SK-N-SH (cell line): ENCODE results near the gene PIP5K1C. TPM values are rescaled to one million over a fixed set of nuclear protein-coding genes. Genes with fewer than 3 reads are reported as not detected.

Experiments
- CTCF ChIA-PET: fragments of 300-600, 350-600 bp; formaldehyde crosslinking; extraction: SDS; loops from one replicate; lab custom pipeline; 2021; lab: Yijun Ruan, JAX
- POLR2A ChIA-PET: fragments of 350-600 bp; sonication (Branson Sonifier 250); formaldehyde crosslinking; extraction: SDS; loops from one replicate; lab custom pipeline; 2020; ENCODE audit warnings: antibody characterized with exemption, inconsistent platforms; lab: Yijun Ruan, JAX
- DNase-seq: peaks from one replicate; pipeline ENCODE4 v3.0.0; 2012
- H2AFZ ChIP-seq: fragments of 200-600 bp; sonication (generic); 2 replicates; pipeline ENCODE4 v1.8.1; 2016; ENCODE audit warnings: antibody characterized with exemption, mild to moderate bottlenecking, low read depth
- H3F3A ChIP-seq: fragments of 200-600 bp; sonication (generic); replicated peaks from 2 replicates; pipeline ENCODE3; 2016; ENCODE audit warnings: antibody characterized with exemption, mild to moderate bottlenecking; ENCODE audit not compliant: insufficient read depth
- H3K27ac ChIP-seq, 2 experiments: fragments of 200-500 bp in 1 of 2; fragments of 200-600 bp in 1 of 2; sonication (Bioruptor generic) in 1 of 2; sonication (generic), shearing (Covaris generic) in 1 of 2; 2 replicates each; pipeline versions ENCODE4 v1.5.1 to v1.6.1; 2014 to 2016; ENCODE audit warnings: low read depth in 2 of 2, inconsistent platforms in 1 of 2, low read length in 1 of 2, mild to moderate bottlenecking in 1 of 2, mixed read lengths in 1 of 2
- H3K27me3 ChIP-seq: fragments of 200-600 bp; sonication (generic), shearing (Covaris generic); 2 replicates; pipeline ENCODE4 v1.6.1; 2016; ENCODE audit warnings: mixed run types; ENCODE audit not compliant: insufficient read depth
- H3K36me3 ChIP-seq, 2 experiments: fragments of 200-500 bp in 1 of 2; fragments of 200-600 bp in 1 of 2; sonication (Bioruptor generic) in 1 of 2; sonication (generic) in 1 of 2; replicated peaks in 1 of 2; 2 replicates each; pipeline versions ENCODE3 to v1.5.1; 2014 to 2016; ENCODE audit warnings: low read length in 1 of 2, mild to moderate bottlenecking in 1 of 2; ENCODE audit not compliant: insufficient read depth in 2 of 2, control insufficient read depth in 1 of 2
- H3K4me1 ChIP-seq, 2 experiments: fragments of 200-500 bp in 1 of 2; fragments of 200-600 bp in 1 of 2; sonication (Bioruptor generic) in 1 of 2; sonication (generic), shearing (Covaris generic) in 1 of 2; 2 replicates each; pipeline versions ENCODE4 v1.5.1 to v1.6.1; 2014 to 2016; ENCODE audit warnings: low read depth in 1 of 2, low read length in 1 of 2, mixed run types in 1 of 2; ENCODE audit not compliant: insufficient read depth in 2 of 2, control insufficient read depth in 1 of 2
- H3K4me2 ChIP-seq: fragments of 200-600 bp; sonication (generic), shearing (Covaris generic); 2 replicates; pipeline ENCODE4 v1.6.1; 2017; ENCODE audit warnings: mixed run types
- H3K4me3 ChIP-seq, 2 experiments: fragments of 200-500 bp in 1 of 2; fragments of 200-600 bp in 1 of 2; sonication (Bioruptor generic) in 1 of 2; sonication (generic), shearing (Covaris generic) in 1 of 2; 2 replicates each; pipeline versions ENCODE4 v1.5.1 to v1.8.1; 2014 to 2016; ENCODE audit warnings: low read depth in 2 of 2, inconsistent platforms in 1 of 2, low read length in 1 of 2, mild to moderate bottlenecking in 1 of 2, mixed read lengths in 1 of 2, moderate library complexity in 1 of 2
- H3K79me2 ChIP-seq: fragments of 200-600 bp; sonication (generic); 2 replicates; pipeline ENCODE4 v1.8.1; 2017; ENCODE audit warnings: mild to moderate bottlenecking; ENCODE audit not compliant: insufficient read depth
- H3K9ac ChIP-seq: fragments of 200-600 bp; sonication (generic); 2 replicates; pipeline ENCODE4 v1.6.1; 2017; ENCODE audit warnings: mixed run types
- H3K9me2 ChIP-seq: fragments of 200-600 bp; sonication (generic); 2 replicates; pipeline ENCODE4 v1.6.1; 2017; ENCODE audit warnings: mixed run types
- H3K9me3 ChIP-seq: fragments of 200-600 bp; sonication (generic); 2 replicates; pipeline ENCODE4 v1.6.1; 2017; ENCODE audit warnings: mixed run types, mild to moderate bottlenecking, moderate library complexity
- H4K20me1 ChIP-seq: fragments of 200-600 bp; sonication (generic); 2 replicates; pipeline ENCODE4 v1.6.1; 2017; ENCODE audit warnings: mild to moderate bottlenecking, mixed run types; ENCODE audit not compliant: insufficient read depth
- CHD2 ChIP-seq: fragments of 150-350 bp; IDR thresholded peaks from 2 replicates; pipeline ENCODE4 v1.6.1; 2018; ENCODE audit warnings: low read length; ENCODE audit not compliant: partially characterized antibody
- FOXM1 ChIP-seq: IDR thresholded peaks from 2 replicates; pipeline ENCODE4 v1.4.0; 2012; ENCODE audit warnings: low read depth, mild to moderate bottlenecking
- JUND ChIP-seq: IDR thresholded peaks from 2 replicates; pipeline ENCODE4 v1.4.0; 2012
- MXI1 ChIP-seq: IDR thresholded peaks from 2 replicates; pipeline ENCODE4 v1.6.1; 2012; ENCODE audit warnings: mild to moderate bottlenecking, low read depth, low read length, improper control_type of control experiment
- NFIC ChIP-seq: IDR thresholded peaks from 2 replicates; pipeline ENCODE4 v1.4.0; 2012; ENCODE audit warnings: borderline replicate concordance
- POLR2AphosphoS5 ChIP-seq: IDR thresholded peaks from 2 replicates; pipeline ENCODE4 v1.6.1; 2012; ENCODE audit warnings: low read depth, low read length
- RCOR1 ChIP-seq: fragments of 150-350 bp; IDR thresholded peaks from 2 replicates; pipeline ENCODE4 v1.6.1; 2017; ENCODE audit warnings: antibody characterized with exemption, low read length
- RFX5 ChIP-seq: IDR thresholded peaks from 2 replicates; pipeline ENCODE4 v1.6.1; 2012; ENCODE audit warnings: mild to moderate bottlenecking, improper control_type of control experiment, low read length
- SMC3 ChIP-seq: IDR thresholded peaks from 2 replicates; pipeline ENCODE4 v1.6.1; 2012; ENCODE audit warnings: low read depth, low read length, improper control_type of control experiment
- TAF1 ChIP-seq: IDR thresholded peaks from 2 replicates; pipeline ENCODE4 v1.6.1; 2012; ENCODE audit warnings: low read depth, mild to moderate bottlenecking, low read length, moderate library complexity, borderline replicate concordance
- TCF12 ChIP-seq: IDR thresholded peaks from 2 replicates; pipeline ENCODE4 v1.4.0; 2012
- YY1 ChIP-seq: IDR thresholded peaks from 2 replicates; pipeline ENCODE4 v1.4.0; 2012; ENCODE audit warnings: low read depth, mild to moderate bottlenecking
- WGBS: methylation state at CpG from one replicate; pipeline ENCODE4 v1.1.6; 2017; ENCODE audit warnings: low lambda C conversion rate; 5-methylcytosine and 5-hydroxymethylcytosine counted together
- polyA plus RNA-seq, 3 experiments: library from polyadenylated mRNA; depleted of rRNA; stranded (reverse); fragments of >200 nt; gene quantifications; 2 replicates each; pipeline ENCODE4 v1.2.3, GENCODE V29; 2012
- TF ChIP-seq, protein P1 (sequence below): fragments of 150-350 bp; IDR thresholded peaks from 2 replicates; pipeline ENCODE4 v1.6.1; 2017; ENCODE audit warnings: antibody characterized with exemption, low read length, low read depth, borderline replicate concordance
- TF ChIP-seq, protein P2 (sequence below): IDR thresholded peaks from 2 replicates; pipeline ENCODE4 v1.6.1; 2012; ENCODE audit warnings: mild to moderate bottlenecking, low read depth, low read length, moderate library complexity
- TF ChIP-seq, protein P3 (sequence below): IDR thresholded peaks from 2 replicates; pipeline ENCODE4 v1.4.0; 2012; ENCODE audit warnings: low read depth, borderline replicate concordance
- TF ChIP-seq, protein P4 (sequence below): IDR thresholded peaks from 2 replicates; pipeline ENCODE4; 2012
- TF ChIP-seq, protein P5 (sequence below): IDR thresholded peaks from 2 replicates; pipeline ENCODE4 v1.4.0; 2012; ENCODE audit warnings: low read depth
- TF ChIP-seq, protein P6 (sequence below): fragments of 200-600 bp; sonication (generic); IDR thresholded peaks from 2 replicates; pipeline ENCODE4 v1.6.1; 2017; ENCODE audit warnings: antibody characterized with exemption, mild to moderate bottlenecking, moderate library complexity

PIP5K1C gene
- polyA plus RNA-seq, 1 of the 3 experiments (the other 2 are of a cell fraction): 12.3 TPM

DNA sequence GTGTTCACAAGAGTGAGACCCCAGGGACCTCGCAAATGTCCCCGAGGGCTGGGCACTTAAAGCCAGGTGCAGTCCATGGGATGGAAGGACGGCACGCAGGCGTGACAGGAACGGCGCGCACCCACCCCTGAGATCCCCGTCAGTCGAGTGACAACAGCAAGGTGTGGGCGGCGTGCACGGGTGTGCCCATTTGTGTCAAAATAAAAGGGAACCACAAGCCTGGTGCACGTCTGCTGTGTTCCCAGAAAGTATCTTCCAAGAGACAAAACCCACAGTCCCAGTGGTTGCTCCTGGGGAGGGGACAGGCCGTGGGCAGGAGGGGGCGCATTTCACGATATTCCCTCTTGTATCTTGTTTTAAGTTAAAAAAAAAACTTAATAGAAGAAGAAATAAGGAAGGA lies 58.0 kb downstream of the PIP5K1C start:
- CTCF ChIA-PET: interaction anchor here (0.6 to 0.7 kb wide), 2 partner anchors 24 to 656 kb away, joined by 3 read pairs; no protein-coding TSS in a partner anchor
- DNase-seq: no peak

DNA sequence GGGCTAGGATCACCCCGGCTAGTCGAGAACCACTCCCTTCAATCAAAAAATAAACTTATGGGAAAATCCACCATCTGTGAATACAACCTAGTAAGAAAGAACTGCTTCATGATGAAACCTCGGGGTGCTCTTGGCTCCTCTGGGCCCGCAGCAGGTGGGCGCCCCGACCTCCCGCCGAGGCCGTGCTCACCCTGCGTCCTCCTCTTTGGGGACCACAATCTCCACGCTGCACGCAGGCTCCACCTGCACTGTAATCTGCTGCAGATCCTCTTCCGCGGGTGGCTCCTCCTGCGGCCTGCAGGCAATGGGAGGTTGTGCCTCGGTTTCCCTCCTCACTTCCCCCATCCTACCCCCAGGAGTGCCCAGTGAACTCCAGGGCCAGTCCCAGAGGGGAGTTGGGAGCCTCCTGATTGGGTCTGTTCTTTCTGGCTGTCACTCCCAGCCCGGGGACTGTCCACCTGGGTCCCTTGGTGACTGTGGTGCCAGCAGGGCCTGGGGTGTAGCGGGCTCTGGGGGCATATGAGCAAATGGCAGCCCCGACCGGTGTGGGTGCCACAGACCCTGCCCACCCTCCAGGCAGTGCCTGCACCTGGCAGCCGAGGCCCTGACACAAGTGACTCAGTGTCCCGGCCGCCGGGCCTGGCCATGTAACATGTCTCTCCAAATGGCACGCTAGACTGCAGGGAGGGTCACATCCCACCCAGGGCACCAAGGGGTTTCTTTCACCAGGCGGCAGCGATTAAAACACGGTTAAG lies 58.6 kb downstream of the PIP5K1C start:
- POLR2A ChIA-PET: no interaction called here
- Histone ChIP-seq H3K9ac (no peak overlapping the region), H3K4me1 (no peaks in the 10 kb centered on the region), H3K27ac (no peak overlapping the region), H3K9me2 (no peaks in the 10 kb centered on the region), H3K4me3 (no peak overlapping the region), H3K27me3 (no peaks in the 10 kb centered on the region), H4K20me1 (no peaks in the 10 kb centered on the region), H3K4me2 (no peak overlapping the region), H3K79me2 (no peaks in the 10 kb centered on the region), H3K9me3 (no peaks in the 10 kb centered on the region), H3K36me3 (peaks cover 0 to 26% of the 10 kb centered on the region in 2 experiments), H2AFZ (no peak overlapping the region), H3F3A (no peaks in the 10 kb centered on the region)
- 94% methylated on average over 24 of the region's 28 CpGs for WGBS
- CTCF ChIA-PET: no interaction called here
- no peak for DNase-seq
- TF ChIP-seq, protein P1, sequence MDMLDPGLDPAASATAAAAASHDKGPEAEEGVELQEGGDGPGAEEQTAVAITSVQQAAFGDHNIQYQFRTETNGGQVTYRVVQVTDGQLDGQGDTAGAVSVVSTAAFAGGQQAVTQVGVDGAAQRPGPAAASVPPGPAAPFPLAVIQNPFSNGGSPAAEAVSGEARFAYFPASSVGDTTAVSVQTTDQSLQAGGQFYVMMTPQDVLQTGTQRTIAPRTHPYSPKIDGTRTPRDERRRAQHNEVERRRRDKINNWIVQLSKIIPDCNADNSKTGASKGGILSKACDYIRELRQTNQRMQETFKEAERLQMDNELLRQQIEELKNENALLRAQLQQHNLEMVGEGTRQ: no peak
- no peak for TF ChIP-seq SMC3
- no peak for TF ChIP-seq CHD2
- TF ChIP-seq, protein P2, sequence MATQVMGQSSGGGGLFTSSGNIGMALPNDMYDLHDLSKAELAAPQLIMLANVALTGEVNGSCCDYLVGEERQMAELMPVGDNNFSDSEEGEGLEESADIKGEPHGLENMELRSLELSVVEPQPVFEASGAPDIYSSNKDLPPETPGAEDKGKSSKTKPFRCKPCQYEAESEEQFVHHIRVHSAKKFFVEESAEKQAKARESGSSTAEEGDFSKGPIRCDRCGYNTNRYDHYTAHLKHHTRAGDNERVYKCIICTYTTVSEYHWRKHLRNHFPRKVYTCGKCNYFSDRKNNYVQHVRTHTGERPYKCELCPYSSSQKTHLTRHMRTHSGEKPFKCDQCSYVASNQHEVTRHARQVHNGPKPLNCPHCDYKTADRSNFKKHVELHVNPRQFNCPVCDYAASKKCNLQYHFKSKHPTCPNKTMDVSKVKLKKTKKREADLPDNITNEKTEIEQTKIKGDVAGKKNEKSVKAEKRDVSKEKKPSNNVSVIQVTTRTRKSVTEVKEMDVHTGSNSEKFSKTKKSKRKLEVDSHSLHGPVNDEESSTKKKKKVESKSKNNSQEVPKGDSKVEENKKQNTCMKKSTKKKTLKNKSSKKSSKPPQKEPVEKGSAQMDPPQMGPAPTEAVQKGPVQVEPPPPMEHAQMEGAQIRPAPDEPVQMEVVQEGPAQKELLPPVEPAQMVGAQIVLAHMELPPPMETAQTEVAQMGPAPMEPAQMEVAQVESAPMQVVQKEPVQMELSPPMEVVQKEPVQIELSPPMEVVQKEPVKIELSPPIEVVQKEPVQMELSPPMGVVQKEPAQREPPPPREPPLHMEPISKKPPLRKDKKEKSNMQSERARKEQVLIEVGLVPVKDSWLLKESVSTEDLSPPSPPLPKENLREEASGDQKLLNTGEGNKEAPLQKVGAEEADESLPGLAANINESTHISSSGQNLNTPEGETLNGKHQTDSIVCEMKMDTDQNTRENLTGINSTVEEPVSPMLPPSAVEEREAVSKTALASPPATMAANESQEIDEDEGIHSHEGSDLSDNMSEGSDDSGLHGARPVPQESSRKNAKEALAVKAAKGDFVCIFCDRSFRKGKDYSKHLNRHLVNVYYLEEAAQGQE: no peak
- TF ChIP-seq, protein P3, sequence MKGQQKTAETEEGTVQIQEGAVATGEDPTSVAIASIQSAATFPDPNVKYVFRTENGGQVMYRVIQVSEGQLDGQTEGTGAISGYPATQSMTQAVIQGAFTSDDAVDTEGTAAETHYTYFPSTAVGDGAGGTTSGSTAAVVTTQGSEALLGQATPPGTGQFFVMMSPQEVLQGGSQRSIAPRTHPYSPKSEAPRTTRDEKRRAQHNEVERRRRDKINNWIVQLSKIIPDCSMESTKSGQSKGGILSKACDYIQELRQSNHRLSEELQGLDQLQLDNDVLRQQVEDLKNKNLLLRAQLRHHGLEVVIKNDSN: no peak

More for the DNA sequence above, 58.0 kb downstream of the PIP5K1C start:
- Histone ChIP-seq H3K27ac (no peak overlapping the region), H4K20me1 (no peaks in the 10 kb centered on the region), H3K4me3 (no peak overlapping the region), H3K27me3 (no peaks in the 10 kb centered on the region), H3K9me3 (no peaks in the 10 kb centered on the region), H3K9ac (no peak overlapping the region), H3K36me3 (peaks cover 0 to 22% of the 10 kb centered on the region in 2 experiments), H3K9me2 (no peaks in the 10 kb centered on the region), H3K4me2 (no peak overlapping the region), H3F3A (no peaks in the 10 kb centered on the region), H3K4me1 (no peaks in the 10 kb centered on the region), H2AFZ (no peak overlapping the region), H3K79me2 (no peaks in the 10 kb centered on the region)
- TF ChIP-seq, protein P3: no peak
- TF ChIP-seq RFX5 (no peak), JUND (no peak), SMC3 (no peak), POLR2AphosphoS5 (no peak), FOXM1 (no peak), YY1 (no peak), TCF12 (no peak), NFIC (no peak), RCOR1 (no peak), MXI1 (no peak), TAF1 (no peak)
- TF ChIP-seq, protein P4, sequence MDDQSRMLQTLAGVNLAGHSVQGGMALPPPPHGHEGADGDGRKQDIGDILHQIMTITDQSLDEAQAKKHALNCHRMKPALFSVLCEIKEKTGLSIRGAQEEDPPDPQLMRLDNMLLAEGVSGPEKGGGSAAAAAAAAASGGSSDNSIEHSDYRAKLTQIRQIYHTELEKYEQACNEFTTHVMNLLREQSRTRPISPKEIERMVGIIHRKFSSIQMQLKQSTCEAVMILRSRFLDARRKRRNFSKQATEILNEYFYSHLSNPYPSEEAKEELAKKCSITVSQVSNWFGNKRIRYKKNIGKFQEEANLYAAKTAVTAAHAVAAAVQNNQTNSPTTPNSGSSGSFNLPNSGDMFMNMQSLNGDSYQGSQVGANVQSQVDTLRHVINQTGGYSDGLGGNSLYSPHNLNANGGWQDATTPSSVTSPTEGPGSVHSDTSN: no peak
- TF ChIP-seq, protein P5, sequence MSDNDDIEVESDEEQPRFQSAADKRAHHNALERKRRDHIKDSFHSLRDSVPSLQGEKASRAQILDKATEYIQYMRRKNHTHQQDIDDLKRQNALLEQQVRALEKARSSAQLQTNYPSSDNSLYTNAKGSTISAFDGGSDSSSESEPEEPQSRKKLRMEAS: no peak
- TF ChIP-seq, protein P6, sequence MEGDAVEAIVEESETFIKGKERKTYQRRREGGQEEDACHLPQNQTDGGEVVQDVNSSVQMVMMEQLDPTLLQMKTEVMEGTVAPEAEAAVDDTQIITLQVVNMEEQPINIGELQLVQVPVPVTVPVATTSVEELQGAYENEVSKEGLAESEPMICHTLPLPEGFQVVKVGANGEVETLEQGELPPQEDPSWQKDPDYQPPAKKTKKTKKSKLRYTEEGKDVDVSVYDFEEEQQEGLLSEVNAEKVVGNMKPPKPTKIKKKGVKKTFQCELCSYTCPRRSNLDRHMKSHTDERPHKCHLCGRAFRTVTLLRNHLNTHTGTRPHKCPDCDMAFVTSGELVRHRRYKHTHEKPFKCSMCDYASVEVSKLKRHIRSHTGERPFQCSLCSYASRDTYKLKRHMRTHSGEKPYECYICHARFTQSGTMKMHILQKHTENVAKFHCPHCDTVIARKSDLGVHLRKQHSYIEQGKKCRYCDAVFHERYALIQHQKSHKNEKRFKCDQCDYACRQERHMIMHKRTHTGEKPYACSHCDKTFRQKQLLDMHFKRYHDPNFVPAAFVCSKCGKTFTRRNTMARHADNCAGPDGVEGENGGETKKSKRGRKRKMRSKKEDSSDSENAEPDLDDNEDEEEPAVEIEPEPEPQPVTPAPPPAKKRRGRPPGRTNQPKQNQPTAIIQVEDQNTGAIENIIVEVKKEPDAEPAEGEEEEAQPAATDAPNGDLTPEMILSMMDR: no peak
- POLR2A ChIA-PET: no interaction called here
- 92% methylated on average over 15 of the region's 17 CpGs for WGBS
